NCI-H510A treated with DMSO at 0.1 percent for 48 hours (cell line): ENCODE results near the gene ANKRD44.

Experiments used
- DNase-seq: peaks from one replicate; lab custom pipeline; 2025; lab: John Stamatoyannopoulos, UW

ANKRD44 gene

DNA sequence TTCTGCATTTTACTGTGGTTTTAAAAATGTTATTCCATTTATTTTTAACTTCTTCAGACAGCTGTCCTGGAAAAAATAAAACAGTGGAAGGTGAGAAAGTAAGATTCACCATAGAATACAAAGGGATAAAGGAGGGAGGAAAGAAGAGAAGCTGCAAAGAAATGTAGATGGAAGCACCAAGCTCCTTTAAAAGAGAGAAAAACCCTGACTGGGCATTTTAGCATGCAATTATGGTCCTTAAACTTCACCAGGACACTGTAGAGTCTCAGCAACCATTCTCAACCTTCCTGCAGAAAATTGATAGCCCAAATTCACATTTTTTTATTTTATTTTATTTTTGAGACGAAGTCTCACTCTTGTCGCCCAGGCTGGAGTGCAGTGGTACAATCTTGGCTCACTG lies 11.6 kb upstream of the ANKRD44 start:
- DNase-seq = no peak

DNA sequence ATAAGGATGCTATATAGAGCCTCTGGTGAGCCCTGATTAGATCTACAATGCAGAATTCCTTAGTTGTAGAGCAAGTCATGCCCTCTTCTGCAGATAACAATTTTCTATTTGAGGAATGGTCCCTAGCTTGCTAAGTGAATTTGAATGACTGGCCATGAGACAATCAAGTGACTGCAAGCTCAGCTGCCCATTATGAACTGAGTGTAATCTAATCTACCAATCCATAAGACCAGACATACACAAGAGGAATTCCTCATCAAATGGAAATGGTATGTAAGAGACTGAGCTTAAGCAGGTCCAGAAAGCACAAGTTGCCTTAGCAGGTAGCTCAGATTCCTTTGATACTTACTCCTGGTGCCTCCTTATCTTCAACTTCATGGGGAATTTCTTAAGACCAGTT lies 4.8 kb upstream of the ANKRD44 start:
- DNase-seq = no peak

DNA sequence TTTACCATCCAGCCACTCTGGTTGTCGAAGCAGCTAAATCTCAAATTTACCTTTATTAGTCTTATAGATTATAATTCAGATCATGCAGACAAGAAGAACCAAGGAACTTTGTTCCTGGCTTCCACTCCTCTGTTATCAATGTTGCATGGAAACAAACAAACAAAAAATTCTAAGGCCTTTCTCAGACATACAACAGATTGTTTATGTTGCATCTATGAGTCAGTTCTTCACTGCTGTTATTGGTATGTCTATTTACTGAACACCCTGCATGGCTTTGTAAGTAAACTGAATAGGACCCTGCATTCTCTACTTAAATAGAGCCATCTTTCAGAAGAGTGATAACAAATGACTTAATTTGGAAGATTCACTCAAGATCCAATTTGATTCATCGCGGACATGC lies 1.6 kb upstream of the ANKRD44 start:
- DNase-seq = no peak

DNA sequence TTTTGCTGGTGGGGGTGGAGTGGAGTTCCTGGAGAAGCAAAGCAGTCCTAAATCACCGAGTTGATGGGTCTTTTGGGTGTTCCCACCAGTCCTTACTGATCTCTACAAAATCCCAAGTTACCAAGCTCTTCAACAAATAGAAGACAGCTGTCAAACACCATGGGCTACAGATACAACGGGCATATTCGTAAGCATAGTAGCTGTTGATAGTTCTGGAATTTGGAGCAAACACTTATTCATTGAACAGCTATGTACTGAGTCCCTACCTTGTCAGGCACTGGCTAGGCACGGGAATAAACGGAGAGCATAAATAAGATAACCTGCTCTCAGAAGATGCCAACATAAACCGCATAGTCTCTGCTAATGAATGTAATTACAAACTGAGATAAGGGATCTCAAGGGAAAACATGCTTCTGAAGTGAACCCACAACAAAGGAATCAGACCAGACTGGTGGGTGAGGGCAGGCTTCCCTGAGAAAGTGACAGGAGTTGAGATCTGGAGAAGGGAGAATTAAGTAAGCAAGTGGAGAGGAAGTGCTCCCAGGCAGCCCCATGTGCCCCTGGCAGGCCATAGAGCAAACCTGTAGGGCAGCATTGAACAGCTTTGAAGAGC lies 947 bp upstream of the ANKRD44 start:
- DNase-seq = peak; percentile 32

DNA sequence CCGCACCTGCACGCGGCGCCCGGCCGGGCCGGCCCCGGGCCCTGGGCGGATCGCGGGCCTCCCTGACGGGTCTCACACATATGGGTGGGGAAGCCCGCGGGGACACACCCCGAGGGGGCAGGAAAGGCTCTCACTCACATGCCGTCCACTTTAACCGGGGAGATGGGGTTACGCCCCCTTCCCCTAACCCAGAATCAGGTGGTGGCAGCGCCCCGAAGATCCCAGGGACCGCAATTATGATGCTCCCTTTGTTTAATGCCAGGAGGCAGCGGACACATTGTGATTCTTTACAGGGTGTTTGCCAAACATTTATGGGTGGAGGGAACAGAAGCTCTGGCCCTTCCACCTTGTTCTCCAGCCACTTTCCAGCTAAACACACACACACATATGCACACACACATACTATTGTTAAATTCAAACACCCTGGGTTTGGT lies 424 bp upstream of the ANKRD44 start:
- no peak for DNase-seq

DNA sequence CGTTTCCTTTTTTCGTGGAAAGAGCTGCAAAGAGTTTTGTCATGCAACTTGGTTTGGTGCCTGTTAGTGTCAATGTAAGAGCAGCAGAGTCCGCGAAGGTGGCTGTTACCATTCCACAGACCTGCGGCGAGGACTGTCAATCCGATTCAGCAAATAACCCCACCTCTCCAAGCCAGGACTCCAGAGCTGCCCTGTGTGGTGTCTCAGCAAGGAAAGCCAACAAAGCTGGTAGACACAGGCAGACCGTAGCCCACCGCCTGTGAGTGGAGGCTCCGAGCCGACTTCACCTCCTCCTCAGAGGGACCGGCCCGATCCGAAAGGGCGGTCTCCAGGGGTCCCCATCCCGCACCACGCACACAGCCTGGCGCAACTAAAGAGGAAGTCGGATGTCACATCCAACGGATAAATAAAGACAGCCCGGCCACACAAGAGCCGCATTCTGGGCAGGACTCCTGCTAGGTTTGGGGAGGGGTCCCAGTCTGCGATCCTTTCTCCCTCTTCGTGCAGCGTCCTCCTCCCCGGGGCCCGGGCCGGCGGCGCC lies 819 bp downstream of the ANKRD44 start:
- DNase-seq = peak; percentile 36

DNA sequence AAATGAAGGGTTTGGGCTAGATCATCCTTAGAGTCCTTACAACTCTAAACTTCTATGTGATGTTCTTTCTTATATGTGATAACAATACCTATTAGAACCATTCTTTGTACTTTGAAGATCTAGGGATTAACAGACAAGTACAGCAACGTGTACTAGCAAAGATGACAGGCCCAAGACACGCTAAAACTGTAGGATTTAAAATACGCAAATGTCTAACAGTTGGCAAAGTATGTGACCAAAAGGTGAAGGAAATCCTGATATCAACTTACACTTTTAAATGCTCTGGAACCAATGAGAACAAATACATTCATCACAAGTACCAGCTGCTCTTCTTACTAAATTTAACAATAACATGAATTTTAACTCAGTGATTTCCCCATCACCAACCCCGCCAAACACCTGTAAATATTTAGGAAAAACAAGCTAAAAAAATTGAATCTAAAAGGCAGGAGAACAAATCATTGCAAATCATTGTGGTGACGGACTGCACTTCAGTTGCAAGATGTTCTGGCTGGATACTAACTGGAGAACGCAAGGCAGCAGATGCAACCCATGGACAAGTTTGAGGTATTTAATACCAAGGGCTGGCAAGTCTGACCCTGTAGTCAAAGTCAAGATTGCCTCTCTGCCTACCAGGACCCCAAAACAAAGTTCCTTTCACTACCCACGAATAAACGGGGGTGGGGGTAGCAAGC lies 1.4 kb downstream of the ANKRD44 start:
- no peak for DNase-seq

DNA sequence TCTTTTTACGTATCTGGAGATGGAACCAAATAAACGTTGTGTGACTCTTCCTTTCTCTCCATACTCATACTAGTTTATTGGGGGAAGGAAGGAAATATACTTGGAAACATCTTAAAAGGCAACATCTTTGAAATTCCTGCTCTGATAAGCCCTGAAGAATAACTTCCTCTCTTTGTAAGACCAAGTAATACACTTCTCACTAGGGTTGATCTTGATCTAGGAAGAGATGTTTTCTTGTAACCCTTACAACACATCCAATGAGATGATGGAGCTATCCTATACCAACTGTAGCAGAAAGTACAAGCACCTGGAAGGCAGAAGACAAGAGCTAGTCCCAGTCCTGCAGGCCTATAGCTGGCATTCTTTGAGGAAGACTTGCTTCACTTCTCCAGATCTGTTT lies 2.0 kb downstream of the ANKRD44 start:
- no peak for DNase-seq

DNA sequence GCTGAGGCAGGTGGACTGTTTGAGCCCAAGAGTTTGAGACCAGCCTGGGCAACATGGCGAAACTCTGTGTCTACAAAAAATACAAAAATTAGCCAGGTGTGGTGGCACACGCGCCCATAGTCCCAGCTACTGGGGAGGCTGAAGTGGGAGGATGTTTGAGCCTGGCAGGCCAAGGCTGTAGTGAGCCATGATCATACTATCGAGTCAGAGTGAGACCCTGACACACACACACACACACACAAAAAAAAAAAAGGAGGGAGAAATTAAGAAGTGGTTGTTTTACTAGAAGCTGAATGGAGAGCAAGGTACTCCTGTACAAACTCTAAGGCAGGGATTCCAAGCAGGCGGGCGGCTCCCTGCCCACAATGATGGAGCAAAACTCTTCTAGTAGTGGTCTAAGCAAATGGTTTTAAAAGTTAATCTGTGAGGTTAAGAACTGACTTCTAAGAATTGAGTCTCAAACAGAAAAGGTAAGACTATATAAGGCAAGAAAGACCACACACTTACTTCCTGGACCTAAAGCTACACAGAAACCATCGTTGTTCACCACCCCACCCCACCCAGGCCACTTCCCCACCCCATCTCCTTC lies 2.6 kb downstream of the ANKRD44 start:
- DNase-seq = no peak

DNA sequence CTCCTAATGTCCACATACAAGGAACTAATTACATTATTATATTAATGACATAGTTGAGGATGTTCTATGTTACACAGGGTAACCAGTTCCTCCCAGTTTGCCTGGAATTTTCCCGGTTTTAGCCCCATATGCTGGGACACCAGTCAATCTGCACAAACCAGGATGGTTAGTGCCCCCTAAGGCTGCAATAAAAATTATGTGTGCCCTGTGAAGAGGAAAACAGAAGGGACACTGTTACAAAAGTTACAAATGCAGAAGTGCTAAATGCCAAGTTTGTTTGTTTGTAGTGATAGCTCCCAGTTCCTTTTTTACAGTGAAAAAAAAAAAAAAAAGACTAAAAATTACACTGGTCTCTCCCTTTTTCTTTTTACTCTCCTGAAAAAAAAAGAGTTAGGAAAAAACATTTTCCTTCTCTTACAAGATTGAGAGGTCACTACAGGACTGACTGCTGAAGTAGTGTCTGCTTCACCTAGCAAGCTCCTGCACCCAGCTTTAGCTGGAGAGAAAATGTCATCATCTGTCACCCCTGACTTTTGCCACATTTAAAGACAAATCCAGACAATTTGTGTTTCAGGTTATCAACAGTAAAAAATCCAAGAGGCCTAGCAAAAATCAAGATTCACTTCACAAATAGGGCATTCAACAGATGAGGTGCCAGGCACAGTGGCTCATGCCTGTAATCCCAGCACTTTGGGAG lies 3.2 kb downstream of the ANKRD44 start:
- no peak for DNase-seq

DNA sequence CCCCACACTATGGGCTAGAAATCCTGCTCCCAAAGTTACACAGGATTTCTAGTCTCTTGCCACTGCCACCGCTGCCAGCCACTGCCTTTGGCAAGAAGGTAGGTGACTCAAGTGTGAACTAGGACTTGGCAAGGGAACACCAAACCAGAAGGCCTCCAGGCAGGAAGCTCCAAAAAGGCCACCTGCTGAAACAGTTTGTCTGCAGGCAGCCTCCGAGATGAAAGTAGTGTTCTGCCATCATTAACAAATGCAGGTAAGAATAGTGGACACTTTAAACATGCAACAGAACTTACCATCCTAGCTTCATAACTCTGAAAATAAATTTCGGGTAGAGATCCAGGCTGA lies 3.9 kb downstream of the ANKRD44 start:
- DNase-seq = peak; percentile 13

DNA sequence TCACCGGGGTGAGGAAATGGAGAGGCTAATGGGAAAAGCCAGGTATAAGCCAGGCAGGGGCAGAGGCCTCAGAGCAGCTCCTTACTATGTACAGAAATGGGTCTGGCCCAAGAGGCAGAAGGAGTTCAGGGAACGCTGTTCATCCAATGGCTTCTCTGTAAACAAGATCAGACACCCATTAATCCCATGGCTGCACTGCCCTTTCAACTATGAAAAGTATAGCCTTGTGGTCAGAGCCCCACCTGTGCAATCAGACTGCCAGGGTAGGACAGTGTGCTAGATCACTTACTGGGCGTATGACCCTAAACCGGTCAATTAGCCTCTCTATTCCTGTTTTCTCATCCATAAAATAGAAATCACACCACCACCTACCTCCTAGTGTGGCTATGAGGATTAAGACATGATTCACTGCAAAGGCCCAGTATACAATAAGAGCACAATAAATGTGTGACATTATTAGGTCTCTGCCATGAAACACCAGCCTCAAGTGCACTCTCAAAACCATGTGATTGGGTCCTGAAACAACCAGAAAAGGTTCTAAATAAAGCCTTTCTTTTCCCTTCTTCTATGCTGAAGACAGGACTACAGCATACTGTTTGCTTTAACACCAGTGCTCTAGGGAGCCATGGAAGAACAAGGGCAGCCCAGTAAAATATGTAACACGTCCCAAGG lies 4.4 kb downstream of the ANKRD44 start:
- DNase-seq = no peak

DNA sequence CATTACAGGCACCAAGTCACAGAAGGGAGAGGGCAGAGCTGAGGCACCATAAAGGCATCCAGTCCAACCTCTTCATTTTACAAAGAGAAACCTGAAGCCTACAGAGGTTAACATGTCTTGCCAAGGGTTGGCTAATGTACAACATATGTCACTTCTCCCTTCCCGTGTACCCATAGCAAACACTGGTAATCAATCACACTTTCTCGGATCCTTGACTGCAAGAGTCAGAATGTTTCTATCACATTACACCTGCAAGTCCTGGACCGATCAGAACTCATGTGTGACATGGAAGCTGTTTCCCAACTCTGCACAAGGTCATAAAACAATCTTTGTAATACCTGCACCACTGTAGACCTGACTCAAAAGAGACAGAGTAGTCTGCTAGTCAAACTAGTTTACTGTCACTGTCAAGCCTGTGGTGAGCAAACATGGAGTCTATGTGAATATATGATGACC lies 6.0 kb downstream of the ANKRD44 start:
- peak; percentile 13 for DNase-seq

DNA sequence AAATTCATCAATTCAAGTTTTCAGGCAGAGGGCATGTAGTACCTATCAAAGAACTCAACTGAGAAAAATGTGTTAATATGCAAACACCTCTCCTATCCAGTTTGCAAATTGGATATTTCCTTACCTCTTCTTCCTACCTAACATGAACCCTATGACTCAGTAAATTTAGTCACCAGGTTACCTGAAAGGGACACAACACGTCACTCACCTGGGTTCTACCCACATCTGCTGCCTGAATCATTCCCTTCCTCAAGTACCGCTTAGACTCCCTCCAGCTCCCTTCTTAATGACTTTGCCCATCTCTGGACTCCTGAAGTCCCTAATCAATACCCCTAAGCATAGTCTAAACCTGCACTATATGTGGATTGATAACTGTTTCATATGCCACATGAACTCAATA lies 10.4 kb downstream of the ANKRD44 start:
- DNase-seq = no peak

DNA sequence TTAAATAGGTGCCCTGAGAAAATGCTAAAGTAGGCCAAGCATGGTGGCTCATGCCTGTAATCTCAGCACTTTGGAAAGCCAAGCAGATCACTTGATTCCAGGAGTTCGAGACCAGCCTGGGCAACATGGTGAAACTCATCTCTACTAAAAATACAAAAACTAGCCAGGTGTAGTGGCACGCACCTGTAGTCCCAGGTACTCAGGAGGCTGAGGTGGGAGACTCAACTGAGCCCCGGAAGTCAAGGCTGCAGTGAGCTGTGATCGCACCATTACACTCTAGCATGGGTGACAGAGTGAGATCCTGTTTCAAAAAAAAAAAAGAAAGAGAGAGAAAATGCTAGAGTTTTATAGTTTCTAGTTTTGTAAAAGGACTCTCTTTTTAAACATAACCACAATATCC lies 12.0 kb downstream of the ANKRD44 start:
- DNase-seq = no peak

DNA sequence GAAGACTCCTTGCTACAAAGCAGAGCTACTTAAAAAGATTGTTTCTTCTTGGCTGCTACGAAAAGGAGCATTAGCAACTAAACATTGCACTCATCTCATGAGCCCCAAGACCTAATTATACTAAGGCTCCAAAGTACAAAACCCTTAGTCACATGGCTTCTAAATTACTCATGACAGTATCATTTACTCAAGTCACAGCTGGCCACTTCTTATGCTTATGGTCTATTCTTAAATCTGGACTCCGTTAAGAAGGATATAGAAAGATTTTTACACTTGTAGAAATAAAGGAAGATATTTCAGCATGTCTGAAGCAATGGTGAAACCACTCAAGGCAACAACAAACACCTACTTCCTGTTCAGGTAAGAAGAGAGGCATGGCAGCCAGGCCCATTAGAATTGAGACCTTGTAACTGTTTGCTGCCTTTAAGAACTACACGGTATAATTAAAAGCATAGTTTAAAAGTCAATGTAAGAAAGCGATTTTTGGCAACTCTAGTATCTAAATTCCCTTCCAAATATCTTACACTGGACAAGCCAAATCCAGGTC lies 12.7 kb downstream of the ANKRD44 start:
- DNase-seq = no peak

DNA sequence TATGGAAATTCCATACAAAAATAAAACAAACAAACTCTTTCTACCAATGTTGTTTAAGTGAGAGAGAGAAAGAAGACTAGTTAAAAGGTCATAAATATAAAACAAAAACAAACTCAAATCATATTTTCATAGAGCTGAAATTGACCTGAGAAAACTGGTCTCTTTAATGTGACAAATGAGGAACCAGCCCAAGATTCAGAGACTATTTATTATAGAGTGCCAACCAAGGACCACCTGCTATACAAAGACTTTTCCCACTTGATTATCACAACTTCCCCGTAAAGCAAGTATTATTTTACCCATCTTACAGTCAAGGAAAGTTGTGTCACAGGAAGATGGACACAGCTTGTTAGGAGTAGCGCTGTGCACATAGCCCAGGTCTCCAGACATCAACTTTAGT lies 13.3 kb downstream of the ANKRD44 start:
- no peak for DNase-seq

DNA sequence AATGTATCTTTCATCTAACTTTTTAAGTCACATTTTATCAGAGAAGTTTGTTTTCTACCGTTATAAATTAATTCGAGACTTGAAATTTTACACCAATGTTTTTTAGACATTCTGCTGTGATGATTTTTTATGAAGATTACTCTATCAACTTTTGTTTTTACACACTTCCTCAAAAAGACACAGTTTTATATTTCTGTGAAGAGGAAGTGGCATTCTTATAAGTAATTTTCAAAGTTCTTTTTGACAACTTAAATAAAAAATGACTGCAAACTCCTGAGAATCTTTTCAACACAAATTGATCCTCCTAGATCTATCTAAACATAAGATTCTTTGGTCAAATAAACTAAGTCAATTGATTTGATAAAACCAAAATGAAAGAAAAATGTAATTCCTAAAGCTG lies 13.7 kb downstream of the ANKRD44 start:
- no peak for DNase-seq

DNA sequence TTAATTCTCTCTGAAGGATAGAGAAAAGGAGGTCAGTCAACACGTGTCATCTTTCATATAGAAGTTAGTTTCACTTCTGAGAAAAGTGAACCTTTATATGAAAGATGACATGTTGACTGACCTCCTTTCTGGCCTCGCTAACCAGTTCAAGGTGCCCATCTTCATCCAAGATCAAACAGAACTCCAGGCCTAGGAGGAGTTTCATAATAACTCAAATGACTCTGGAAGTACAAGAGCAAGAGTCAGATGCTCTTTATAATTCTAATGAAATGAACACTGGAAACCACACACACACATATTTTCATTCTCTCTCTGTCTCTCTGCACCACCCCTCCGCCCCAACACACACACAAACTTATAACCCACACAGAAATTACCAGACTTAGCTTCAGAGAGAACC lies 16.3 kb downstream of the ANKRD44 start:
- DNase-seq = no peak

DNA sequence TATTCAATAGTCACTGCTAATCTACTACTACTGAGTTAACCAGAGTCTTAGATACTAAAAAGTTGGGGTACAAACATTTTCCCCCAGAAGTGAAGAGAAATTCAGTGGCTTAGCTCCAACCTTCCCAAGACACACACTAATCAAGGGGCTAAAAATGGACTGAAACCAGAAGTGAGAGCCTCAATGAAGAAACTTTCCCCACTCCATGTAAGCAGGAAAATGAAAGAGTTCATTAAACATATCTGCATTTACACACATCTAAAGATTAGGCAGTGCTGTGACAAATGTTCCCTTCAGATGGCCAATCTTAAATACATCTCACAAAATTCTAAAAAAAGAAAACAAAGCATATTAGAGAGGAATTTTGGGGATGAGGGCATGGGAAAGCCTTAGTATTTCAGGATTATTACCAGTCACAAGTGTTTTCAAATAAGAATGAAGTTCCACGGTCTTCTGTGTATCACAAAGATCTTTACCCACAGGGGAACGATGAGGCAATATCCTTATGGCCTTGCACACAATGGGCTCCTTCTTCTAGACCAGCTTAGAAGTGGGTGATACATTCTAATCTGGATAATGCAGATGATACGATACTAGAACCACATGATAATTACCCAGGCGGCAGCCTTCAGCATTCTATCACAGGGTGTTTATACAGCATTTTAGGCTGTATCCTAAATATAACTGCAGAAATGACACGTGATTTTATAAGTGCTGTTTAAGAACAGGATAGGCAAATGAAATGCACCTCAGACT lies 17.1 kb downstream of the ANKRD44 start:
- no peak for DNase-seq

DNA sequence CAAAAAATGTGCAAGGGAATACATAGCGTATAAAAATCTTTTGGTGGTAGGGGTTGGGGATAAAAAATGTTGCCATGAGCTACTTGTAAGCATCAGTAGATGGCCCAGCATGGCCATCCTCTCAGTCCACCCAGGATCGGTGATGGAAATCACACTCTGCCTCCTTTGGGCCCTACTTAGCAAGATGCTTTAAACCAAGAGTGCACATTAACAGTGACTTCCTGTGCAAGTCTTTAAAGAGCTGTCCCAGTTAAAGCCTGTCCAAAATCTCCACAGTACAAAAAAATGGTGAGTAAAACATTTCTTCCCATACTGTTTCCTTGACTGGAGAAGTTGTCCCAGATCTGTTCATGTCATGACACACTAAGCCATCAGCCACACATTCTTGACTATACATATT lies 18.0 kb downstream of the ANKRD44 start:
- no peak for DNase-seq
